GM23338 (cell line): ENCODE results near the gene FGF8.

Source experiments
- CREB1 ChIP-seq: fragments of 250-450 bp; sonication (Bioruptor Pico); IDR thresholded peaks from 2 replicates; pipeline ENCODE4 v1.5.0; 2020; ENCODE audit warnings: low read depth, mild to moderate bottlenecking, moderate library complexity
- CTCF ChIP-seq, 2 experiments: fragments of 200-600 bp in 1 of 2; sonication (generic) in 1 of 2; conservative IDR thresholded peaks; 2 replicates each; pipeline versions ENCODE4 v1.5.1 to v1.6.1; 2016 to 2017; ENCODE audit warnings: antibody characterized with exemption in 2 of 2, low read depth in 2 of 2, mild to moderate bottlenecking in 2 of 2, moderate library complexity in 1 of 2
- ETS1 ChIP-seq: IDR thresholded peaks from 2 replicates; pipeline ENCODE4 v1.6.1; 2016; ENCODE audit warnings: antibody characterized with exemption
- EZH2 ChIP-seq: fragments of 200-600 bp; sonication (generic); IDR thresholded peaks from one replicate; pipeline ENCODE4 v1.8.0; 2017; ENCODE audit warnings: antibody characterized with exemption, mild to moderate bottlenecking, low read depth; ENCODE audit not compliant: unreplicated experiment
- EZH2phosphoT487 ChIP-seq: fragments of 200-600 bp; sonication (generic); IDR thresholded peaks from one replicate; pipeline ENCODE4 v1.8.1; 2018; ENCODE audit warnings: antibody characterized with exemption; ENCODE audit not compliant: unreplicated experiment
- JUNB ChIP-seq: IDR thresholded peaks from one replicate; pipeline ENCODE4 v1.6.1; 2016; ENCODE audit warnings: antibody characterized with exemption; ENCODE audit not compliant: unreplicated experiment
- NANOG ChIP-seq: IDR thresholded peaks from 2 replicates; pipeline ENCODE4 v1.6.1; 2016; ENCODE audit warnings: antibody characterized with exemption, borderline replicate concordance
- POLR2AphosphoS5 ChIP-seq: IDR thresholded peaks from 2 replicates; pipeline ENCODE4 v1.6.1; 2016; ENCODE audit warnings: antibody characterized with exemption, low read depth
- REST ChIP-seq: IDR thresholded peaks from one replicate; pipeline ENCODE4 v1.6.1; 2018; ENCODE audit warnings: antibody characterized with exemption; ENCODE audit not compliant: unreplicated experiment
- STAT1 ChIP-seq: IDR thresholded peaks from one replicate; pipeline ENCODE4 v1.6.1; 2016; ENCODE audit warnings: antibody characterized with exemption; ENCODE audit not compliant: unreplicated experiment
- ZNF114 ChIP-seq: fragments of 250-450 bp; sonication (Bioruptor Pico); IDR thresholded peaks from 2 replicates; pipeline ENCODE4 v1.5.0; 2020; ENCODE audit warnings: mild to moderate bottlenecking, moderate library complexity
- ZNF331 ChIP-seq: fragments of 250-450 bp; sonication (Bioruptor Pico); IDR thresholded peaks from 2 replicates; pipeline ENCODE4 v1.5.0; 2020; ENCODE audit warnings: low read depth, mild to moderate bottlenecking, moderate library complexity
- ZNF462 ChIP-seq: fragments of 250-450 bp; sonication (Bioruptor Pico); IDR thresholded peaks from 2 replicates; pipeline ENCODE4 v1.5.0; 2020; ENCODE audit warnings: mild to moderate bottlenecking, moderate library complexity

DNA sequence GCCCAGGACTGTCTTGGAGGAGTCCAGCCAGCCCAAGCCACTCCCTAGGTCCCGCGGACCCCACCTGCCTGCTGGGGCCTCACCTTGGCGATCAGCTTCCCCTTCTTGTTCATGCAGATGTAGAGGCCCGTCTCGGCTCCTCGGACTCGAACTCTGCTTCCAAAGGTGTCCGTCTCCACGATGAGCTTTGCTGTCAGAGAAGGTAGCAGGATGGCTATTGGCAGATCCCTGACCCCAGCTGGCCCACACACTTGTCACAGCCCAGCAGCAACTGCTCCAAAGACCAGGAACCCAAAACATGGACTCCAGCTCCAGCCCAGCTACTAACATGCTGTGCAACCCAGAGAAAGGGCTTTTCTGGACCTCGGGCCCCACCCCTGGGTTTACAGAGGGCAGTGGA, 4.5 kb downstream of the FGF8 start:
- TF ChIP-seq CTCF (conservative IDR thresholded peaks at IDR 0.05; ENCODE audit: low read depth in 2 of 2) (no peak), EZH2phosphoT487 (no peak), REST (no peak), EZH2 (no peak), CREB1 (CRISPR knock-in tag) (no peak), POLR2AphosphoS5 (no peak), ZNF462 (no peak), JUNB (no peak), NANOG (no peak), ZNF331 (CRISPR knock-in tag) (no peak), STAT1 (no peak), ETS1 (no peak), ZNF114 (CRISPR knock-in tag) (no peak)
